ENCODE measurements around the gene SCAF4.

Gene SCAF4

DNA sequence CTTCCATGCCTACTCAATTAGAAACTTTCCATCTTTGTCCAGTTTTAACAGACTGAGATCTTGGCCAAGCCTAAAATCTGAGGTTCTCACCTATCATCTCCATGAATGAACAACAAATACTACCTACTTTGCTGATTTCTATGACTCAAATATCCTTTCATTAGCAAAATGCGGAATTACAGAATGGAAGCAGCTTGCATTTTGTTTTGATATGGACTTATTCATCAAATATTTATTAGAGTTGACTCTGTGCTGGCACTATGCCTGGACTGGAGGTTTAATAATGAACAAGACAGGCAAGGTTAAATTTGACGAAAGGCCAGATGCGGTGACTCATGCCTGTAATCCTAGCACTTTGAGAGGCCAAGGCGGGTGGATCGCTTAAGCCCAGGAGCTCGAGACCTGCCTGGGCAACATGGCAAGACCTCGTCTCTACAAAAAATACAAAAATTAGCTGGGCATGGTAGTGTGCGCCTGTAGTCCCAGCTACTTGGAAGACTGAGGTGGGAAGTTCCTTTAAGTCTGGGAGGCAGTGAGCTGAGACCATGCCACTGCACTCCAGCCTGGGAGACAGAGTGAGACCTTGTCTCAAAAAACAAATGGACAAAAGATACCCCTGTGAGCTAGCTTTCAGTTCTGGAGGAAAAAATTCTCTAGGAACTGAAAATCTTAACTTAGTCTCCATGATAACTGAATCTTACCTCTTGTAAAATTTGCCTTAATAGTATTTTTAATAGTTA is 101.8 kb downstream of the SCAF4 start:
- no peak for DNase-seq

DNA sequence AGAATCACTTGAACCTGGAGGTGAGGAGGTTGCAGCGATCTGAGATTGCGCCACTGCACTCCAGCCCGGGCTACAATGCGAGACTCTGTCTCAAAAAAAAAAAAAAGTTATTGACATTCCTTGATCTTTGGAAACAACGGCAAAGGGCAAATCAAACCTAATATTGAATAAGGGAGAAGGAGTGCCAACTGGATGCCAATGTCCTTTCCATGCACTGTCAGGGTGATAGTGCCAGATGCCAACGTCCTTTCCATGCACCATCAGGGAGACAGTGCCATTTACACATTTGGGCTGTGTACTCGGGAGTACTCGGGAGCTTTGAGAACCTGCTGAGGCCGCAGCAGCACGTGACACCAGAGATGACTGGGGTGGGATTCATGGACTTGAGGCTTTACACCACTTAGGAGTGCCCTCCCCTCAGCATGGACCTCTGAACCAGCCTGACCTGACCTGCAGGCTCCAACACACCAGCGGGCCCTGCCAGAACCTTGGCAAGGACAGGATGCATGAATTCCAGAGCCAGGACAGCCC is 106.9 kb downstream of the SCAF4 start:
- DNase-seq: no peak

DNA sequence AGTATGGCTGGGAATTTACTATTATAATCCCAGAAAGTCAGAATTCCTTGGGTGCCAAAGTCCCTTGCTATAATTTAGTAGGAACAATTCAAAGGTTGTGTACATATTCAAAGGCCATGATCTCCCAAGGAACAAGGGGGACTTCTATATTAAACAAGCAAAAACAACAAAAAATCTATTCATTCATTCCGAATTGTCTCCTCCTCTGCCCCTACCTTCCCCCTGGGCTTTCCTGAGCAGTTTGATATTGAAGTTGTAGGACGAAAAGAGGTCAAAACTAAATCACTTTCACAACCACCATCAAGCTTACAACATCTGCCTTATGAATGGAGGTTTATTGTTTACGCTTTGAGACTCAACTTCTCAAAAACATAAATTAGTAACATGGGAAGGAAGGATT is 107.7 kb downstream of the SCAF4 start:
- DNase-seq: no peak

GRCh38 chr21:31623664-31624063 is 108.3 kb downstream of the SCAF4 start:
- no peak for DNase-seq

- no peak for DNase-seq
Observed at GRCh38 chr21:31622397-31622796, 109.5 kb downstream of the SCAF4 start.

Data from hippocampal formation (tissue), 2 donors.